HL-60/S4 treated with retinoic acid at 250 ng/mL for 4 days and 3 days (cell line): ENCODE data around the gene TDO2.
"Not testable (repeated sequence)": the region's sequence is repeated elsewhere in the genome, so short reads cannot be mapped to it uniquely, and the experiment has no call there.

ENCODE experiments used
- in situ Hi-C: fragments of 300-500 bp; cut with MboI; formaldehyde crosslinking; loops from 2 replicates; pipeline ENCODE4 v1.7.0; 2022; ENCODE audit warnings: low sequenced_read_pairs

TDO2 gene

DNA sequence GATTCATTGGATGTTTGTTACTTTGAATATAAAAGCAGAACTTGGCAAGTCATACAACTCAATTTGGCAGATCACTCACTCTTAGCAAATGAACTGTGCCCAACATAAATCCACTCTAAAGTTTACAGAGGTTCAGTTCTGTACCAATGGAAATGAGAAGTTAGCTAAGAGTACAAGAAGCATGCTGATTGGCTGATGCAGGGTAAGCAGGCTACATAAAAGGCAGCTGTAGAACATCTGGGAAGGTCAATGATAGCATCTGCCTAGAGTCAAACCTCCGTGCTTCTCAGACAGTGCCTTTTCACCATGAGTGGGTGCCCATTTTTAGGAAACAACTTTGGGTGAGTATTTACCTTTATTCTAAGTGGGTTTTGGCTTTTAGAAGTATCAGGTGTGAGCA lies at the start of gene TDO2:
Gene TDO2 (plus strand): TSS at position 244 of the 400 bp plus-strand sequence. CDS start 63 bp downstream, at position 307.
- in situ Hi-C loops: no loop called here

DNA sequence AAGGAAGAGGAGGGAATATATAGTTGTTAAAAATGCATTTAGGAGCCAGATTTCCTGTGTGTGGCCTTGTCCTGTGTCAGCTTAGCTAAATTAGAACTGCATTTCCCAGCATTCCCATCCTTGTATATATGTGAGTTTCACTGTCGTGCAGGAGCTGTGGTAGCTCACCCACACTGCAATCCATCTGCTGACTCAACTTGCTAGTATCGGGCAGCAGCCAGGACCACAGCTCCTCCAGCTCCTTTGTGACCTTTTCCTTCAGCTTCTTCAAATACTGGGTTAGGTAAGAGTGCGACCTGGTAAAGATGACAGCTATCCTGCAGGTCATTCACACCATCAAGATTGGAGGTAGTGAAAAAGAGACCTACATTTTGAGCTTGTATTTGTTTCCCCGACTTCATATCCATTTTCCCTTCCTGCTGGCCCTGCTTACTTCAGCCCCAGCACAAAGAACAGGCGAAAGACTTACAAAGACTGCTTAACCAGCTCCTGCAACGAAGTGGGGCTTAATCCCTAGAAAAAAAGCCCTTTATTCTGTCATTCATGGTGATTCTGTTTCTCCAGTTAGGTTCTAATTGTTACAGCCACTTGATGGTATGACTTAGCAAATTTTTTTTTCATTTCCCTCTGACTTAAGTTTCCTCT lies 48.8 kb upstream of the TDO2 start:
- in situ Hi-C loops: no loop called here

DNA sequence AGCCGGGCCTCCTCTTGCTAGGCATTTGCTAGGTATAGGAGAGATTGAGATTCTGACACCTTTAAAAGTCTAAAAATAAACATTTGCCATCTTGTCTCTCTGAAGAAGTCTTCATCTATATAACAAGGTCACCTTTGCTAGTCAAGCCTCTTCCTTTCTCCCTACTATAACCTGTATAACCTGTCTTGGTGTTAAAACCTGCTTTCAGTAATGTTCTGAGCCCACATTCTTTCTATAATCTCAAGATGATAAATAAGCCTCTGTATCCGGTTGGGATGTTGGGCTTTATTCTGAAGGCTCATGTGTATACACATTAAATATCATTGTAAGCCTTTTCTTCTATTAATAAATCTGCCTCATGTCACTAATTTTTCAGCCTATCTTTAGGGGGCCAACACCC lies 47.6 kb upstream of the TDO2 start:
- in situ Hi-C loops: no loop called here

- in situ Hi-C loops: no loop called here
Measured at GRCh38 chr4:155866177-155866576, 37.3 kb upstream of the TDO2 start, which contains the start of gene ASIC5. TSS of gene ASIC5 (minus strand) at chr4:155866277. CDS start at chr4:155866226, 51 bp downstream.

DNA sequence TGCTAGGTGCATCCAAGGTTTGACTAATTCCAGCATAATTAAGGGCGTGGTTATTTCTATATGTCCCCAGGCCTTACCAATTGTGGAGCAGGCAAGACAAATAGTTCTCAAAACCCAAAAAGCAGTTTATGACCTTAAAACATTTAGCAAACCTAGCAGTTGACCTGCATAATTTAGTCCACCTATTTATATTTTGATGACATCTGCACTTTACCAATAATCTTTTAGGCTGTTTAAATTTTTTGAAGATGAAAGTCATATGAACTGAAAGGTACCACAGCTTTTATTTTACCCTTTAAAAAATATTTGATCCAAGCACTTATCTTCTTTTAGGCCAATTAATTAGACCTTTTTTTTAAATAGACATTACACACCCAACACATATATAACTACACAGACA lies 27.6 kb upstream of the TDO2 start:
- in situ Hi-C loops: no loop called here

- in situ Hi-C loops: no loop called here
Measured at GRCh38 chr4:155877971-155878370, 25.5 kb upstream of the TDO2 start.

GRCh38 chr4:155878611-155879010 lies 24.9 kb upstream of the TDO2 start:
- in situ Hi-C loops: no loop called here

DNA sequence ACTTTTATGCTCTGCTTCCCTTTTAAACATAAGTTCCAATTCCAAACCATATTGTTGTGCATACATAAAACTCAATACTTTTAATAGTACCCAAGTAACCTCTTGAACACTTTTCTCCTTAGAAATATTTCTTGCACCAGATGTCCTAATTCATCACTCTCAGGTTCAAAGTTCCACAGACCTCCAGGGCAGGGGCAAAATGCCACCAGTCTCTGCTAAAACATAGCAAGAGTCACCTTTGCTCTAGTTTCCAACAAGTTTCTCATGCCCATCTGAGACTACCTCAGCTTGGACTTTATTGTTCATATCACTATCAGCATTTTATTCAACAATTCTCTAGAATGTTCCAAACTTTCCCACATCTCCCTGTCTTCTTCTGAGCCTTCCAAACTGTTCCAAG lies 23.7 kb upstream of the TDO2 start:
- in situ Hi-C loops: no loop called here

GRCh38 chr4:155881555-155881954 lies 21.9 kb upstream of the TDO2 start:
- in situ Hi-C loops: no loop called here

DNA sequence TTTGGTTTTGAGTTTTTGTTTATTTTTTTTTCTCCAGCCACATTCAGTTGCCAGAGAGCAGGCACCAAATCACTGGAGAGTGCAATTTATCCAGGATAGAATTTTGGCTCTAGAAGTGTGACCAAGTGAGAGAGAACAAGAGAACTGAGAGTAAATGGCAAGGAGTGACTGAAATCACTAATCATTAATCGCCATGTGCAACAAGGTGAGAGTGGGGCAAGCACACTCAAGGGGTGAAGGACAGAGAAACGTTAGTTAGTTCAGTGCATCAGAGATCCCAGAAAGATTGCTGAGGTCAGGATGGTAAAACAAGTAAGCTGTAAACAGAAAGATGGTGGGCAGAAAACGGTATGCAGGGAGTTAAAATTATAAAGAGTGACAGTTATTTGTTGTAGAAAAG lies 19.6 kb upstream of the TDO2 start:
- in situ Hi-C loops: no loop called here

- in situ Hi-C loops: no loop called here
Measured at GRCh38 chr4:155885666-155886065, 17.8 kb upstream of the TDO2 start.

DNA sequence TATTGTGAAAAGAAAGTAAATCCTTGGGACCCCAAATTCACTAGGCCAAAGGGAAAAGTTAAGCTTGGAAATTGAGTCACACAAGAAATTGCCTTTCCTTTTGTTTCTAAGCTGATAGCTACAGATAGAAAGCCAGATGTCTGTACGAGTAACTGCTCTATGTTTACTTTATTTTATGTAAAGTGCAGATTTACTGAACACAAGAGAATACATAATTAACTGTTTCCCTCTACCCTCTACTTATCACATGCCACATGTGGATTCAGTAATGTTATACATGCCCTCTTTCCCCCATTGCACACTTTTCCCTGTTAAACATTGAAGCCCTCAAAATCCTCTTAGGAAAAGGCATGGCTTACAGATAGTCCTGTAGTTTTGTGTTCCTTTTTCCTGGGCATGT lies 16.5 kb upstream of the TDO2 start:
- in situ Hi-C loops: no loop called here

GRCh38 chr4:155887847-155888570 lies 15.5 kb upstream of the TDO2 start:
- in situ Hi-C loops: no loop called here

GRCh38 chr4:155889031-155889793 lies 14.3 kb upstream of the TDO2 start:
- in situ Hi-C loops: no loop called here

DNA sequence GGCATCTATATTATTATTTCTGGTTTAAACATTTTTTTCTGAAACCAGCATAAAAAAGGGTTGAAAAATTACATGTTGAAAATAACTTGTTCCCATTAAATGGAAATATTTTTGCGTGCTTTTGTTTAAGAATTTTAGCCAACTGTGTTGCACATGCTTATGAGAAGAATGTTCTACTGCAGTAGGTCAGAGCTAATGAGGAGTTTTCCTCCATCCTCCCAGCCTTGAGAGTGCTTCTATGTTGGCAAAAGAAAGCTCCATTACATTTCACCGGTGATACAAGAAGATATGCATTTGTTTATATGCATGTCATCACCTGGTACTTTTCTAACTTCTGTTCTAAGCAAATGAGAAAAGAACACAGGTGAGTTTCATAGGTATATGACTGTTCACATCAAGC lies 13.6 kb upstream of the TDO2 start:
- in situ Hi-C loops: no loop called here

DNA sequence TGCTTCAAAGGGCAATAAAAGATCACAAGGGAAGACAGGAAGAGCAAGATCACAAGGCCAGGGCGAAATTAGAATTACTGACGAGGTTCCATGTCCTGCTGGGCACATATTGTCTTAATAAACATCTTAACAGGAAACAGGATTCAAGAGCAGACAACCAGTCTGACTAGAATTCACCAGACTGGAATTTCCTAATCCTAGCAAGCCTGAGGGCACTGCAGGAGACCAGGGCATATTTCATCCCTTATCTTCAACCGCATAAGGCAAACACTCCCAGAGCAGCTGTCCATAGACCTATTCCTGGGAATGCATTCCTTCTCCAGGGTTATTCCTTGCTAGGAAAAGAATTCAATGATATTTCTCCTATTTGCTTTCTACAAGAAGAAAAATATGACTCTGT lies 12.4 kb upstream of the TDO2 start:
- in situ Hi-C loops: no loop called here

GRCh38 chr4:155898371-155898770 lies 5.1 kb upstream of the TDO2 start:
- in situ Hi-C loops: not testable (repeated sequence)

GRCh38 chr4:155899891-155900290 lies 3.6 kb upstream of the TDO2 start:
- in situ Hi-C loops: no loop called here

DNA sequence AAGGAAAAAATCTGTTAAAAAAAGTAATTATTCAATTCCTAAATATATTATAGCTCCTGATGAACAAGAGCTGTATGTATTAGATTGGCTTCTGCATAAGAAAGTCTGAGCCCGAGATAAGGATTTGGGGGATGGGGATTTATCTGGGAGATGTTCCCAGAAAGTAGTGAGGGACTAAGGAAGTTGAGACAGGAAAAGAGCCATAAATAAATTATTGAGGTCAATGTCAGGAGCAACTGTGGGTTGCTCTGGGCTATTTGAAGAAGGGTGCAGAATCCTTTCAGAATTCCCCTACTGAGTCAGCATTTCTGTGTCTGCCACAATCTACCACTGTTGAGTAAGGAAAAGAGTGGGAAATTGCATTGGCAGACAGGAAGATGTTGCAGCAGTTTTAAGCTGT lies 3.1 kb upstream of the TDO2 start:
- in situ Hi-C loops: no loop called here

DNA sequence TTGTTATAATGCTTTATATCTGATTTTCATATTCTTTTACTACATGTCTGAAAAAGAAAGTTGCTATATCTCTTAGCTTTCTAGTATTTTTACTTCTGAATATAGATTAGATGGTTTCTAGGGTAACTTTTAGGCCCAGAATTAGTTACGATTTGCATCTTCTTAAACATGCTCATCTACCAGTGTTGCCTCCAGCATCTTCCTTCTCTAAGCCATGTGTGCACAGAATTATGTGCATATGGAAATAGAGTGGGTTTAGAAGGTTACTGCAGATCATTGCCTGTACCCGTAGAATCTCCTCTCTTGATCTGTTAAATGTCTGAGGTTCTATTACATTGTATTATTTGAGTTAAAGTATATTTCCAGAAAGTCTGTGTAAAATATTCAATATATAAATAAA lies 2.5 kb upstream of the TDO2 start:
- in situ Hi-C loops: no loop called here

DNA sequence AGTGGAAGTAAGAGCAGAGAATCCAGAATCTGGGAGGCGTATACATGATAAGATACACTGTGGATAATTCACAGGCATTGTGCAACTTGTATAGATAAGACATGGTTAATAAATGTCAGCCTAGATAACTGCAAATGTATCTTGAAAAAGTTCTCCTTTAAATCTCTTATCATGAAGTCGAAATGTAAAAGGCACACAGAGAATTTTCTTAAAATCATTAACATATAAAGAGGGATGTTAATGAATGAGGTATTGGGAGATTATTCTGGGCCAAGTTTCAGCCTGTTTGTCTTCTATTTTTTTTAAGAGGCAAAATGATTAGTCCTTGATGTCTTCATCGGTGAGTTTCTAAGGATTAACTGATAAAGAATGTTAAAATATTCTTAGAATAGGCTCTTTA lies 835 bp downstream of the TDO2 start:
- in situ Hi-C loops: no loop called here
